Stimulated activated CD8-positive, alpha-beta memory T cell treated with anti-CD3 and anti-CD28 coated beads, Interleukin-15, amount 100 ng/mL, for 1 hour (primary cell): Measurements from ENCODE around the gene EBF4.

Experiments
- DNase-seq: peaks from one replicate; pipeline ENCODE4 v3.0.0-alpha.2; 2020; ENCODE audit warnings: low read depth

The EBF4 gene

GRCh38 chr20:2692036-2692885 is at the start of gene EBF4:
EBF4 (plus strand) TSS chr20:2692780; CDS start chr20:2693646, 866 bp downstream.
- no peak for DNase-seq

GRCh38 chr20:2643708-2644107 is 48.9 kb upstream of the EBF4 start:
- DNase-seq, result no peak

- peak; percentile 89 for DNase-seq
Observed at GRCh38 chr20:2651772-2652723, 40.5 kb upstream of the EBF4 start, which contains the start of gene NOP56. NOP56 (plus strand) TSS chr20:2652632; CDS start chr20:2652661, 29 bp downstream.

- DNase-seq, result no peak
Observed at GRCh38 chr20:2652724-2653555, 39.6 kb upstream of the EBF4 start.

- no peak for DNase-seq
Observed at GRCh38 chr20:2653556-2654383, 38.8 kb upstream of the EBF4 start.

GRCh38 chr20:2654384-2654822 is 38.2 kb upstream of the EBF4 start:
- no peak for DNase-seq

- DNase-seq, result no peak
Observed at GRCh38 chr20:2654831-2655230, 37.7 kb upstream of the EBF4 start.

GRCh38 chr20:2655331-2656116 is 37.1 kb upstream of the EBF4 start:
- no peak for DNase-seq

- DNase-seq, result no peak
Observed at GRCh38 chr20:2656471-2657117, 36.0 kb upstream of the EBF4 start.

- no peak for DNase-seq
Observed at GRCh38 chr20:2657241-2657640, 35.3 kb upstream of the EBF4 start.

GRCh38 chr20:2657674-2658073 is 34.9 kb upstream of the EBF4 start:
- no peak for DNase-seq

- no peak for DNase-seq
Observed at GRCh38 chr20:2658414-2659354, 33.9 kb upstream of the EBF4 start.

- DNase-seq, result no peak
Observed at GRCh38 chr20:2659547-2659946, 33.0 kb upstream of the EBF4 start.

GRCh38 chr20:2663364-2663886 is 29.2 kb upstream of the EBF4 start:
- no peak for DNase-seq

GRCh38 chr20:2663887-2664719 is 28.5 kb upstream of the EBF4 start, which contains the start of gene IDH3B:
IDH3B (minus strand) TSS chr20:2664216; CDS start chr20:2664188, 28 bp downstream.
- peak; percentile 85 for DNase-seq

- no peak for DNase-seq
Observed at GRCh38 chr20:2671977-2672376, 20.6 kb upstream of the EBF4 start.

- no peak for DNase-seq
Observed at GRCh38 chr20:2672446-2672845, 20.1 kb upstream of the EBF4 start.
